ENCODE data around the gene NR3C2. TPM values are rescaled to one million over a fixed set of nuclear protein-coding genes. Genes with fewer than 3 reads are reported as not detected.
A peak's percentile ranks its signal among the peaks of the same experiment; 100 is the strongest.

Gene NR3C2
- total RNA-seq, 2 experiments from 2014 or later = 2.0 to 5.2 TPM

- Histone ChIP-seq H3K9me3 (ENCODE audit: low read length) (no peaks in the 10 kb centered on the region), H3K4me1 (ENCODE audit: insufficient read depth, low read length, poor library complexity, severe bottlenecking) (no peaks in the 10 kb centered on the region), H3K27ac (ENCODE audit: low read depth, low read length, poor library complexity, severe bottlenecking) (no peak overlapping the region), H3K79me2 (ENCODE audit: insufficient read depth, low read depth, low read length) (no peaks in the 10 kb centered on the region), H4K20me1 (ENCODE audit: insufficient read depth, low read length) (no peaks in the 10 kb centered on the region), H3K36me3 (ENCODE audit: insufficient read depth, low read length) (no peaks in the 10 kb centered on the region), H2AFZ (ENCODE audit: low read length) (no peak overlapping the region), H3K4me2 (ENCODE audit: low read length) (no peak overlapping the region), H3K9me2 (ENCODE audit: insufficient read depth, low read length) (no peaks in the 10 kb centered on the region), H3K4me3 (ENCODE audit: low read depth, low read length, poor library complexity, severe bottlenecking) (no peak overlapping the region)
- no TSS peak for BruUV-seq (replicated peaks)
- ChIA-PET POLR2A (no interaction called here), CTCF (ENCODE audit: unreplicated experiment) (no interaction called here)
- intact Hi-C loops (cut with micrococcal nuclease; ENCODE audit: unreplicated experiment) = no loop called here
- no peak for DNase-seq (ENCODE audit: low spot score)
- TF ChIP-seq, protein P1, sequence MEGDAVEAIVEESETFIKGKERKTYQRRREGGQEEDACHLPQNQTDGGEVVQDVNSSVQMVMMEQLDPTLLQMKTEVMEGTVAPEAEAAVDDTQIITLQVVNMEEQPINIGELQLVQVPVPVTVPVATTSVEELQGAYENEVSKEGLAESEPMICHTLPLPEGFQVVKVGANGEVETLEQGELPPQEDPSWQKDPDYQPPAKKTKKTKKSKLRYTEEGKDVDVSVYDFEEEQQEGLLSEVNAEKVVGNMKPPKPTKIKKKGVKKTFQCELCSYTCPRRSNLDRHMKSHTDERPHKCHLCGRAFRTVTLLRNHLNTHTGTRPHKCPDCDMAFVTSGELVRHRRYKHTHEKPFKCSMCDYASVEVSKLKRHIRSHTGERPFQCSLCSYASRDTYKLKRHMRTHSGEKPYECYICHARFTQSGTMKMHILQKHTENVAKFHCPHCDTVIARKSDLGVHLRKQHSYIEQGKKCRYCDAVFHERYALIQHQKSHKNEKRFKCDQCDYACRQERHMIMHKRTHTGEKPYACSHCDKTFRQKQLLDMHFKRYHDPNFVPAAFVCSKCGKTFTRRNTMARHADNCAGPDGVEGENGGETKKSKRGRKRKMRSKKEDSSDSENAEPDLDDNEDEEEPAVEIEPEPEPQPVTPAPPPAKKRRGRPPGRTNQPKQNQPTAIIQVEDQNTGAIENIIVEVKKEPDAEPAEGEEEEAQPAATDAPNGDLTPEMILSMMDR (conservative IDR thresholded peaks at IDR 0.05; ENCODE audit: low read length) = no peak
- no peak for TF ChIP-seq EZH2phosphoT487 (IDR thresholded peaks at IDR 0.05; ENCODE audit: borderline replicate concordance, low read depth, low read length)
These were observed 21.8 kb downstream of the NR3C2 start for GRCh38 chr4:148420397-148420796.

- peak; percentile 12 for DNase-seq (ENCODE audit: low spot score)
- POLR2A ChIA-PET = no interaction called here
- no peaks in the 10 kb centered on the region for H3K9me2 ChIP-seq (ENCODE audit: insufficient read depth, low read length)
- H3K4me1 ChIP-seq (ENCODE audit: insufficient read depth, low read length, poor library complexity, severe bottlenecking) = no peaks in the 10 kb centered on the region
- H3K79me2 ChIP-seq (ENCODE audit: insufficient read depth, low read depth, low read length) = no peaks in the 10 kb centered on the region
- TF ChIP-seq, protein P1 (conservative IDR thresholded peaks at IDR 0.05; ENCODE audit: low read length) = peak; percentile 36; the same call in 1 of the 2 replicates
- no peak for TF ChIP-seq EZH2phosphoT487 (IDR thresholded peaks at IDR 0.05; ENCODE audit: borderline replicate concordance, low read depth, low read length)
- no peaks in the 10 kb centered on the region for H3K9me3 ChIP-seq (ENCODE audit: low read length)
- H2AFZ ChIP-seq (ENCODE audit: low read length) = no peak overlapping the region
- no peak overlapping the region for H3K4me3 ChIP-seq (ENCODE audit: low read depth, low read length, poor library complexity, severe bottlenecking)
- H3K4me2 ChIP-seq (ENCODE audit: low read length) = no peak overlapping the region
- no TSS peak for BruUV-seq (replicated peaks)
- no peaks in the 10 kb centered on the region for H4K20me1 ChIP-seq (ENCODE audit: insufficient read depth, low read length)
- no peak overlapping the region for H3K27ac ChIP-seq (ENCODE audit: low read depth, low read length, poor library complexity, severe bottlenecking)
- no peaks in the 10 kb centered on the region for H3K36me3 ChIP-seq (ENCODE audit: insufficient read depth, low read length)
- CTCF ChIA-PET (ENCODE audit: unreplicated experiment) = no interaction called here
- intact Hi-C loops (cut with micrococcal nuclease; ENCODE audit: unreplicated experiment) = no loop called here
These were observed 26.7 kb downstream of the NR3C2 start for GRCh38 chr4:148415500-148415899.

GRCh38 chr4:148412460-148412994 is 29.7 kb downstream of the NR3C2 start:
- Histone ChIP-seq H3K4me1 (ENCODE audit: insufficient read depth, low read length, poor library complexity, severe bottlenecking) (no peaks in the 10 kb centered on the region), H3K4me3 (ENCODE audit: low read depth, low read length, poor library complexity, severe bottlenecking) (no peak overlapping the region), H3K36me3 (ENCODE audit: insufficient read depth, low read length) (no peaks in the 10 kb centered on the region), H4K20me1 (ENCODE audit: insufficient read depth, low read length) (no peaks in the 10 kb centered on the region), H2AFZ (ENCODE audit: low read length) (no peak overlapping the region), H3K27ac (ENCODE audit: low read depth, low read length, poor library complexity, severe bottlenecking) (no peak overlapping the region), H3K9me3 (ENCODE audit: low read length) (no peaks in the 10 kb centered on the region), H3K4me2 (ENCODE audit: low read length) (no peak overlapping the region), H3K79me2 (ENCODE audit: insufficient read depth, low read depth, low read length) (no peaks in the 10 kb centered on the region), H3K9me2 (ENCODE audit: insufficient read depth, low read length) (no peaks in the 10 kb centered on the region)
- POLR2A ChIA-PET = no interaction called here
- intact Hi-C loops (cut with micrococcal nuclease; ENCODE audit: unreplicated experiment) = no loop called here
- DNase-seq (ENCODE audit: low spot score) = no peak
- TF ChIP-seq, protein P1 (conservative IDR thresholded peaks at IDR 0.05; ENCODE audit: low read length) = no peak
- no TSS peak for BruUV-seq (replicated peaks)
- CTCF ChIA-PET (ENCODE audit: unreplicated experiment) = no interaction called here

All from OCI-LY7 (cell line).